Measurements from ENCODE around the gene CYP46A1.
A peak's percentile ranks its signal among the peaks of the same experiment; 100 is the strongest.
"Not testable (repeated sequence)": the region's sequence is repeated elsewhere in the genome, so short reads cannot be mapped to it uniquely, and the experiment has no call there.

Gene CYP46A1

DNA sequence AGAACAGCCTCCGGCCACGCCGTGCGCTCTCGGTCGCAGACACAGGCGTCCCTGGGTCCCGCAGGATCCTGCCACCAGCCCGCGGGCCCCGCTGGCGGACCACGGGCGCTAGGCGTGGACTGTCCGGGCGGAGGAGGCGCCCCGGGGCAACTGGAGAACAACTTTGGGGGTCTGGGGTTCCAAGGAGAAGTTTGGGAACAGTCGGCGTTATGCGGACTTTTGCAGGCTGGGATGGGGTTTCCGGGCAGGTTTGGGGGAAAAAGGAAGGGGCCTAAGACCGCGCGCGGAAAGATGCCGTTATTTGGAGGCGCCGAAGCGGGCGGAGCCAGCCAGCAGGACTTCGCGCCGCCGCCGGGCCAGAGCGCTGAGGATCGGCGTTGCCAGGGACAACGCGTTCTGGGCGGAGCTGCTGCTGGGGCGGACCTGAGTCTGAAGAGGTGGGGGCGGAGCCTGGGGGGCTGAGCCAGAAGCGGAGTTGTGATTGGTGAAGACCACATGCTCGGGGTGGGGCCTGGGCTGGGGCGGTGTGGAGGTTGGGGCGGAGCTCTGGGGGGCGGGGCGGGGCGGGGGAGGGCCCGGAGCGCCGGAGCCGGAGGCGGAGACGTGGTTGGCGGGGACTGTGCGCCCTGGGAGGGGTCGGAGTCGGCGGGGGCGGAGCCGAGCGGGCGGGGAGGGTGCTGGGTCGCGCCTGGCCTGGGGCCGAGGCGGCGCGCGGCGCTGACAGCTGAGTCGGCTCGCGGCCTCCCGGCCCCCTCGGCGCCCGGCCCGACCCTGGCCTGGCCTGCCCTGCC is at the start of gene CYP46A1:
CYP46A1 (plus strand) TSS at position 680 of the 791 bp plus-strand sequence. CDS start 120 bp downstream, outside the sequence.
- peak; percentile 99 for DNase-seq (ENCODE audit: low read depth in 2 of 2)

GRCh38 chr14:99634443-99634842 is 49.7 kb upstream of the CYP46A1 start:
- no peak for DNase-seq (ENCODE audit: low read depth in 2 of 2)

DNA sequence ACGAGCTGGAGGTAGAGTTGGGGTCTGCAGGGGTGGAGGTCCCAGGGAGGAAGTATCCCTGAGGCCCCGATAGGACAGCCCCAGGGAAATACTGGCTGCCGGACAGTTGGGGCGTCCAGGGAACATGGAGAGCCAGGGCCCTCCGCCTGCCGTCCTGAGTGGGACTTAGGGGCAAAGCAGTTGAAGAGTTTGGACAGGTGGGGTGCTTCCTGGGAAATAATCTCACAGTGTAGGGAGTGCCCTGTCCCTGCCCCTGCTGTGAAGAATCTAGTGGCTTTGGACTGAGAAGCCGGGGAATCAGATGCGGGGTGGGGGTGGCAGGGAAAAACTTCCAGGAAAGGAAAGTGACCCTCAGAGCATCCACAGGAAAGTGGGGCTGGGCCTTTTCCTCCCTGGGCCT is 49.0 kb upstream of the CYP46A1 start:
- DNase-seq (ENCODE audit: low read depth in 2 of 2): no peak

GRCh38 chr14:99636487-99636886 is 47.6 kb upstream of the CYP46A1 start:
- no peak for DNase-seq (ENCODE audit: low read depth in 2 of 2)

DNA sequence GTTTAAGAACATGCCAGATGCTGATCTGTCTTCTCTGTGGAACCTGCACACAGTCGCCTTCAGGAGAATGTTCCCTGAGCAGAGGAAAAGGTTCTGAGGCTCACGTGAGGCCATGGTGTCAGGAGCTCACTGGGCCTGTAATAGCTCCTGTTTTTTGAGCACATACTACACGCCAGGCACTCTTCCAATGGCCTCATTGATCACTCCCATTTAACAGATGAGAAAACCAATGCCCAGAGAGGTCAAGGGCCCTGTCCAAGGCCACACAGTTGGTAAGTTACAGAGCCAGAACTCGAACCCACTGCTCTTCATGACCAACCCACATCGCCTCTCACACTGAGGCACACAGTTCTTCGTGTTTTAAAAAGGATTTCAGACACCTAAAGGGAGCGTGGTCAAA is 46.5 kb upstream of the CYP46A1 start:
- DNase-seq (ENCODE audit: low read depth in 2 of 2): no peak

- not testable (repeated sequence) for DNase-seq (ENCODE audit: low read depth in 2 of 2)
Measured at GRCh38 chr14:99642771-99643170, 41.3 kb upstream of the CYP46A1 start.

GRCh38 chr14:99643343-99643742 is 40.8 kb upstream of the CYP46A1 start:
- DNase-seq (ENCODE audit: low read depth in 2 of 2): no peak

- no peak for DNase-seq (ENCODE audit: low read depth in 2 of 2)
Measured at GRCh38 chr14:99644035-99644587, 40.0 kb upstream of the CYP46A1 start.

DNA sequence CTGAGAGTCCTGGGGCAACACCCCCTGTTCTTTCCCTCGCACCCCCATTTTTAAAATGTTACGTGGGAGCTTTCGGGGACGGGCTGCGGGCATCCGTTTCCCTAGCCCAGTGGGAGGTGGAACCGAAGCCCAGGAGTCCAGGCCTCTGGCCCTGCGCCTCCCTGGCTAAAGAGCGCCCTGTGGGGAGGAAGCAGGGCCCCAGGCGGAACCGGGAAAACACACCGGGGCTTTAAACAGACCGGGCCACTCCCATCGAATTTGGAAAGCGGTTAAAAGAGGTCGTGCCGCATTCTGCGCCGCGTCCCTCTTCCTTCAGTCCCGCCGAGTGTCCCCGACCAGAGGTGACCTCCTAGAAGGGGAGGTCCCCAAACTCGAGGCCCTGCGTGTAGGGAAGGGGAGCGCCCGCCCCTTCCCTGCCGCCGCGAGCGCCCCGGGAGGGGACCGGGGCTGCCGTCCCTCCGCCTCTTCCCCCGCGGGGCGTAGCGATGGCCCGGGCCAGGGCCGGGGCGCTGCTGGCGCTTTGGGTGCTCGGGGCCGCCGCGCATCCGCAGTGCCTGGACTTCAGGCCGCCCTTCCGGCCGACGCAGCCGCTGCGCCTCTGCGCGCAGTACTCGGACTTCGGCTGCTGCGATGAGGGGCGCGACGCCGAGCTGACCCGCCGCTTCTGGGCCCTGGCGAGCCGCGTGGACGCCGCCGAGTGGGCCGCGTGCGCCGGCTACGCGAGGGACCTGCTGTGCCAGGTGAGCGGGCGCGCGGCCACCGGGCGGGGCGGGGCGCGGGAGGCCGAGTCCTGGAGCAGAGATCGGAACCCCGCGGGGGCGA is 39.2 kb upstream of the CYP46A1 start, which contains the start of gene HHIPL1:
HHIPL1 (plus strand) TSS at position 407 of the 822 bp plus-strand sequence; CDS start at position 486, 79 bp downstream.
- no peak for DNase-seq (ENCODE audit: low read depth in 2 of 2)

- DNase-seq (ENCODE audit: low read depth in 2 of 2): no peak
Measured at GRCh38 chr14:99645545-99646505, 38.3 kb upstream of the CYP46A1 start.

- no peak for DNase-seq (ENCODE audit: low read depth in 2 of 2)
Measured at GRCh38 chr14:99647411-99647810, 36.7 kb upstream of the CYP46A1 start.

GRCh38 chr14:99648027-99648784 is 35.9 kb upstream of the CYP46A1 start:
- no peak for DNase-seq (ENCODE audit: low read depth in 2 of 2)

GRCh38 chr14:99649219-99649618 is 34.9 kb upstream of the CYP46A1 start:
- no peak for DNase-seq (ENCODE audit: low read depth in 2 of 2)

- no peak for DNase-seq (ENCODE audit: low read depth in 2 of 2)
Measured at GRCh38 chr14:99649643-99650042, 34.5 kb upstream of the CYP46A1 start.

- no peak for DNase-seq (ENCODE audit: low read depth in 2 of 2)
Measured at GRCh38 chr14:99650189-99650588, 33.9 kb upstream of the CYP46A1 start.

GRCh38 chr14:99651953-99652746 is 31.9 kb upstream of the CYP46A1 start:
- no peak for DNase-seq (ENCODE audit: low read depth in 2 of 2)

- no peak for DNase-seq (ENCODE audit: low read depth in 2 of 2)
Measured at GRCh38 chr14:99654235-99654985, 29.7 kb upstream of the CYP46A1 start.

DNA sequence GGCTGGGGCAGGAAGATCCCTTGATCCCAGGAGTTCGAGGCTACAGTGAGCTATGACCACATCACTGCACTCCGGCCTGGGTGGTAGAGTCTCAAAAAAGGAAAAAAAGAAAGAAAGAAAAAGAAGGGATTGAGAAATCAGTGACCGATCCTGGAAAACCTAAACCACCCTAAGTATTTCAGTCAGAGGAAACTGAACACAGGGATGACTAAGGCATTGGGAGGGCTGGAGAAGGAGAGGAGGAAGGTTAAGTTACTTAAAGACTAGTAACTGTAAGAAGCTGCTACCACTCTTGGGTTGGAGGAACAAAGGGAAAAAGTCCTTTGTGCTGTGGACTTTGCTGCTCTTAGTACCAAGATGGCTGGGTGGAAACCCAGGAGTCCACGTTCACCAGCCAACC is 28.6 kb upstream of the CYP46A1 start:
- no peak for DNase-seq (ENCODE audit: low read depth in 2 of 2)

DNA sequence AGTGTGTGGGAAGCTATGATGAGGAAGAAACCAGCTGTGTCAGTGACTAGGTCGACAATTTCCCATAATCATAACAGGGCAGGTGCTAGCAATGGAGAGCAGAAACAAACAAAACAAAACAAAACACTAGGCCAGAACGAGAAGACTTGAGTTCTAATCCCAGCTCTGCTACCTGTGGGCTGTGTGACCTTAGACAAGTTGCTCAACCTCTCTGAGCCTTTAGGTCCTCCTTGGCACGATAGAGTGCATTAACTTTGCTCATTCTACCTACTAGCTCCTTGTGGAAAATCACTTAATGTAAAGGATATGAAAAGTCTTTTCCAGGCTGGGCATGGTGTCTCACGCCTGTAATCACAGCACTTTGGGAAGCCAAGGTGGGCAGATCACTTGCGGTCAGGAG is 27.9 kb upstream of the CYP46A1 start:
- no peak for DNase-seq (ENCODE audit: low read depth in 2 of 2)
